ENCODE results near the gene HLA-DMA.

The HLA-DMA gene

DNA sequence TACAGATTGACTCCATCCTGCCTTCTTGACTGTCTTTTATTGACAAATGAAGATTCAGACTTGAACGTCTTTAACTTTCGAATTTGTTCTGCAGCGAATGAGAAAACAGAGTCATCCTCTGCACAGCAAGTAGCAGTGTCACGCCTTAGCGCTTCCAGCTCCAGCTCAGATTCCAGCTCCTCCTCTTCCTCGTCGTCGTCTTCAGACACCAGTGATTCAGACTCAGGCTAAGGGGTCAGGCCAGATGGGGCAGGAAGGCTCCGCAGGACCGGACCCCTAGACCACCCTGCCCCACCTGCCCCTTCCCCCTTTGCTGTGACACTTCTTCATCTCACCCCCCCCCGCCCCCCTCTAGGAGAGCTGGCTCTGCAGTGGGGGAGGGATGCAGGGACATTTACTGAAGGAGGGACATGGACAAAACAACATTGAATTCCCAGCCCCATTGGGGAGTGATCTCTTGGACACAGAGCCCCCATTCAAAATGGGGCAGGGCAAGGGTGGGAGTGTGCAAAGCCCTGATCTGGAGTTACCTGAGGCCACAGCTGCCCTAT is 27.7 kb upstream of the HLA-DMA start:
- TF ChIP-seq GATA3 (IDR thresholded peaks at IDR 0.05; ENCODE audit: low read depth, low read length) (no peak), GATA2 (IDR thresholded peaks at IDR 0.05; ENCODE audit: low read depth, low read length) (no peak)

DNA sequence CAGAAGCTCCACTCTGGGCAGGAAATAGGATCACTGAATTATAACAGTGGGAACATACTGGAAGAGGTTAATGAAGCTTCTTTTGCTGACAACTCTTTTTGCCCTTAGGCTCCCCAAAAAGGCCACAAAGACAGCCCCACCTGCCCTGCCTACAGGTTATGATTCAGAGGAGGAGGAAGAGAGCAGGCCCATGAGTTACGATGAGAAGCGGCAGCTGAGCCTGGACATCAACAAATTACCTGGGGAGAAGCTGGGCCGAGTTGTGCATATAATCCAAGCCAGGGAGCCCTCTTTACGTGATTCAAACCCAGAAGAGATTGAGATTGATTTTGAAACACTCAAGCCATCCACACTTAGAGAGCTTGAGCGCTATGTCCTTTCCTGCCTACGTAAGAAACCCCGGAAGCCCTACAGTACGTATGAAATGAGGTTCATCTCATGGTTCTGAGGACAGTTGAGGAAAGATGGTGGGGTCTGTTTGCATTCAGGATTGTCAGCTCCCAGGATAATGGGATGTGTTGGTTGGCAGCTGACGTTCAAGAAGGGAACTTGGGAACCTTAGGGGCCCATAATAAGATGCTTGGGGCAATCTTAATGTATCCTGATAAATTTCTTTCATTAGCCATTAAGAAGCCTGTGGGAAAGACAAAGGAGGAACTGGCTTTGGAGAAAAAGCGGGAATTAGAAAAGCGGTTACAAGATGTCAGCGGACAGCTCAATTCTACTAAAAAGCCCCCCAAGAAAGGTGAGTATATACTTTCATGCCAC is 27.0 kb upstream of the HLA-DMA start:
- TF ChIP-seq GATA2 (IDR thresholded peaks at IDR 0.05; ENCODE audit: low read depth, low read length) (no peak), GATA3 (IDR thresholded peaks at IDR 0.05; ENCODE audit: low read depth, low read length) (no peak)

- TF ChIP-seq GATA3 (IDR thresholded peaks at IDR 0.05; ENCODE audit: low read depth, low read length): no peak
- no peak for TF ChIP-seq GATA2 (IDR thresholded peaks at IDR 0.05; ENCODE audit: low read depth, low read length)
These were observed 25.0 kb upstream of the HLA-DMA start for GRCh38 chr6:32977953-32978324.

GRCh38 chr6:32977272-32977952 is 24.5 kb upstream of the HLA-DMA start:
- TF ChIP-seq GATA3 (IDR thresholded peaks at IDR 0.05; ENCODE audit: low read depth, low read length) (no peak), GATA2 (IDR thresholded peaks at IDR 0.05; ENCODE audit: low read depth, low read length) (no peak)

- no peak for TF ChIP-seq GATA2 (IDR thresholded peaks at IDR 0.05; ENCODE audit: low read depth, low read length)
- no peak for TF ChIP-seq GATA3 (IDR thresholded peaks at IDR 0.05; ENCODE audit: low read depth, low read length)
These were observed 23.6 kb upstream of the HLA-DMA start for GRCh38 chr6:32976334-32977069.

DNA sequence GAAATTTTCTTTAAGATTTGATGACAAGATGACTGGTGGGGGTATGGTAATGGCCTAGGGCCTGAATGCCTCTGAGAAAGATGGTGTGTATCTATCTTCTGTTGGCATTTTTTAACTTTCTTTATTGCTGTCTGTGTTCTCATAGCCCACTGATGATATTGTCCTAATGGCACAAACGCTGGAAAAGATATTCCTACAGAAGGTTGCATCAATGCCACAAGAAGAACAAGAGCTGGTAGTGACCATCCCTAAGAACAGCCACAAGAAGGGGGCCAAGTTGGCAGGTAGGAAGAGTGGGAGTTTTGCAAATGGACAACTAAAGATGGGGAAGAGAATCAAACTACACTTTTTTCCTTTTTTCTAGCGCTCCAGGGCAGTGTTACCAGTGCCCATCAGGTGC is 23.0 kb upstream of the HLA-DMA start:
- no peak for TF ChIP-seq GATA2 (IDR thresholded peaks at IDR 0.05; ENCODE audit: low read depth, low read length)

GRCh38 chr6:32974541-32975308 is 21.8 kb upstream of the HLA-DMA start:
- TF ChIP-seq GATA2 (IDR thresholded peaks at IDR 0.05; ENCODE audit: low read depth, low read length) (no peak), GATA3 (IDR thresholded peaks at IDR 0.05; ENCODE audit: low read depth, low read length) (no peak)

GRCh38 chr6:32974016-32974333 is 21.1 kb upstream of the HLA-DMA start:
- no peak for TF ChIP-seq GATA3 (IDR thresholded peaks at IDR 0.05; ENCODE audit: low read depth, low read length)
- no peak for TF ChIP-seq GATA2 (IDR thresholded peaks at IDR 0.05; ENCODE audit: low read depth, low read length)

DNA sequence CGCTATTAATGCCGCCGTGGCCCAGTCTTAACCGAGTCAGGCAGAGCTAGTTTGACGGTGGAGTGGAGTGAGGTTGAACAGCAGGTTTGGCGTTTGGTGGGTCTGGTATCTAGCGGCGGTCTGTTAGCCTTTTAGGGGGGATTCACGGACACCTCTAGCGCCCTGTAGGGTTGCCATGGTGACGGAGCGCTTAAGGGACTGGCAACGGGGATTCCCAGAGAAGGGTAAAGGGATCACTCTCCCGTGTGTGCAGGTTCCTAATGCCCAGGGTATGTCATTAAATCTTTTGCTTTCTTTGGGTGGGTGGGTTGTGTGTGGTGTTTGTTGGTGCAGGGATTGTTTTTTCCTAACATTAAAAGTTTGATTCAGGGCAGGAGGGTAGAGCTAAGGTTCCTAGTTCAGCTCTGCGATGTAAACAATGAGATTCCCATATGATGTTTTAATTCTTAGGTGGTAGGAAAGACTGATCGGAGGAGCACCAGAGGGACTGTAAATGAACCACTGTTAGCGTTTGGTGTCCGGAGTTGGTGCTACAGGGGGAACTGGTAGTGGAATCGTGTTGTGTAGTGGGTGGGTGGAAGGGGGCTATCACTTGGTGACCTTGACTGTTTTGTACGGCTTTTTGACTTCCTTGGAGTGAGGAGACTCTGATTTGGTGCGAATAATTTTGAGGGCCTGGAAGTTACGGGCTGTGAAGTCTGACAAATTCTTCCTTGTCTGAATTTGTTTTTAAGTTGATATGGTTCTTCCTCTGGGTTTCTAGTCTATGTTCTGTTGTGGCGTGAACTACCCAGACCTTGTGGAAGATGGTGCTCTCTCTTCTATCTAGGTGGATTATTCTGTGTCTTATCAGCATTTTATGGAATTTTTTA is 20.5 kb upstream of the HLA-DMA start:
- TF ChIP-seq GATA2 (IDR thresholded peaks at IDR 0.05; ENCODE audit: low read depth, low read length) (no peak), GATA3 (IDR thresholded peaks at IDR 0.05; ENCODE audit: low read depth, low read length) (no peak)

DNA sequence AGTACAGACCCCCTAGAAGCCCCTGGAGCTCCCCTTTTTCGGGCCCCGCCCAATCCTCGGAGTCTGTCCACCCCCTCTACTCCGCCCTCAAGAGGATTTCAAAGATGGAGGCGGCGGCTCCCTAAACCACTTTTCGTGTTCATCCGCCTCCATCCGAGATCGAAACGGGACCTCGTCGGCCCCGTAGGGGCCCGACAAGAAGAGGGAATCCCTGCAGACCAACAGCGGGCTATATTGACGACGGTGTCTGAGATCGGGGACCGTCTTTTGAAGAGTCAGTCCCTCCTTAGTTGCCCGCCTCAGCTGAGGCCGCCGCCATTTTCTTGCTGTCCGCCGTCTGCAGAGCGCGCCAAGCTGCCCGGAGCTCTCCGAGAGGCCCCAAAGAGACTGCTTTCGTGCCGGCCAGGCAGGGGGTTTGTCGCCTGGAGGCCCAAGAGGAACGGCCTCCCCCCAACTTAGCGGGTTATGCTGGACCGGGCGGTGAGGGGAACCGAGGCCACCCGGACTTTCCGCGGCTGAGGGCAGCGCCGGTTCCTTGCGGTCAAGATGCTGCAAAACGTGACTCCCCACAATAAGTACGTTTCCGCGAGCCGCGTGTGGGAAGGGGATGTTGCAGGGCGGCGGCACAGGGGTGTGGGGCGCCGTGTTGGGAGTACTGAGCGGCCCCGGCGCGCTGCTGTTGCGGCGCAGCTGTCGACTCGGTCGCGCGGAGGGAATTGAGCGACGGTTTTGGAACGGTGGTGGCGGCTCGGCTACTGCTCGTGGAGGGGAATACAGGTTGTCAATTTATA is 19.7 kb upstream of the HLA-DMA start:
- no peak for TF ChIP-seq GATA3 (IDR thresholded peaks at IDR 0.05; ENCODE audit: low read depth, low read length)
- TF ChIP-seq GATA2 (IDR thresholded peaks at IDR 0.05; ENCODE audit: low read depth, low read length): no peak

GRCh38 chr6:32971581-32972352 is 18.9 kb upstream of the HLA-DMA start:
- no peak for TF ChIP-seq GATA3 (IDR thresholded peaks at IDR 0.05; ENCODE audit: low read depth, low read length)
- no peak for TF ChIP-seq GATA2 (IDR thresholded peaks at IDR 0.05; ENCODE audit: low read depth, low read length)

- TF ChIP-seq GATA2 (IDR thresholded peaks at IDR 0.05; ENCODE audit: low read depth, low read length) (no peak), GATA3 (IDR thresholded peaks at IDR 0.05; ENCODE audit: low read depth, low read length) (no peak)
These were observed 18.3 kb upstream of the HLA-DMA start for GRCh38 chr6:32971242-32971580.
